Stimulated activated CD4-positive, alpha-beta T cell treated with anti-CD3 and anti-CD28 coated beads, Interleukin-15, amount 100 ng/mL, for 1 hour (primary cell): ENCODE data around the gene FAM177B.
"Not testable (repeated sequence)": the region's sequence is repeated elsewhere in the genome, so short reads cannot be mapped to it uniquely, and the experiment has no call there.

Experiments
- DNase-seq, 2 donors: peaks; one replicate each; pipeline ENCODE4 v3.0.0-alpha.2; 2020; ENCODE audit warnings: low read depth in 1 of 2, low spot score in 1 of 2

Gene FAM177B

DNA sequence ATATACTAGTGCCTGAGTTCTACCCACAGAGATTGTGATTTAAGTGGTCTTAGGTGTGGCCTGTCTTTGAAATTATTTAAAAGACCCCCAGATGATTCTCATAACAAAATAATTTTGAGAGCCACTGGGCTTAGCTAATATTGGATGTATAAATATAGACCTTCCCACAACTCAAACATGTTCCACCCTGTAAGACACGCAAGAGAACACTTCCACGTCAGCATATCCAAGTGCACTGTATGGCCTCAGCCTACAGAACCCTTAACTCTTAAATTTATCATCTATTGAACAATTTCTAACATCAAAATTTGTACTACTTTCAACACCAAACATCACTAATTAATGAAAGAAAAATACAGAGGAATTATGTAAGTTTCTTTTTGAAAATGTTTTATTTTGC lies 2.5 kb downstream of the FAM177B start:
- no peak for DNase-seq

DNA sequence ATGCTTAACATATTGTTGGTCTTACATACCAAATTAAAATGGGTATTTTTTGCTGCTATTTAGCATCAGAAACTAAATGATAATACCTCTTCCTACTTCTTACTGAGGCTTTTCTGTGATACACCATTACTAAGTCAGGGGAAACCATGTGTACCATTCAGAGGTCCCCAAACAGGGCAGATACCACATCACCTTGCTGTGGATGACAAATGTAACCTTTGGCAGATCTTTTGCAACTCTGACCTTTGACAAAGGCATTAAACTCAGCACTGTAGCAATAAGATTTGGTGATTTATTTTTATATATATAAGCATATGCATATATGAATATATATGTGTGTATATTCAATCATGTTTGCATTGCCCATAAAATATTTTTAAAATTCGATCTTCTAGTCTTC lies 2.9 kb downstream of the FAM177B start:
- no peak for DNase-seq

DNA sequence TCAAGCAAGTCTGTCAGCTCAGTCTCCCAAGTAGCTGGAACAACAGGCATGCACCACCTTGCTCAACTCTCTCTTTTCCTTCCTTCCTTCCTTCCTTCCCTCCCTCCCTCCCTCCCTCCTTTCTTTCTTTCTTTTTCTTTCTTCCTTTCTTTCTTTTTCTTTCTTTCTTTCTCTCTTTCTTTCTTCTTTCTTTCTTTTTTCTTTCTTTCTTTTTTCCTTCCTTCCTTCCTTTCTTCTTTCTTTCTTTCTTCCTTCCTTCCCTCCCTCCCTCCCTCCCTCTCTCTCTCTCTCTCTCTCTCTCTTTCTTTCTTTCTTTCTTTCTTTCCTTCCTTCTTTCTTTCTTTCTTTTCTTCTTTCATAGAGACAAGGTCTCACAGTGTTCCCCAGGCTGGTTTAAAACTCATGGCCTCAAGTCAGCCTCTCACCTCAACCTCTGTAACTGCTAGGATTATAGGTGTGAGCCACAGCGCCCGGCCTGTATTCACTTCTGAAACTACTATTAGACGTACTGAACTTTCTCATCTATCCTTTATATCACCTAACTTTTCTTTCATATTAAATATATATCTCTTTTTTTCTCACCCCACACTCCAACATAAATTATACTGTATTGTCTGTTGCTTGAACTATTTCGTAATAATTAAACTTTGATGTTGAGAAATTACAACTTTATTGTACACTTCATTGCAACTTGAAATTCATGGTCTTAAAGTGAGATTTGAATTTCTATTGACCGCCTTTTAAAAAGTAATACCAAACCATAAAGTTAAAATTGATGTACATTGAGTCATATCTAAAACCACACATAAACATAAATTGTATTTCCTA lies 4.8 kb downstream of the FAM177B start:
- not testable (repeated sequence) for DNase-seq

DNA sequence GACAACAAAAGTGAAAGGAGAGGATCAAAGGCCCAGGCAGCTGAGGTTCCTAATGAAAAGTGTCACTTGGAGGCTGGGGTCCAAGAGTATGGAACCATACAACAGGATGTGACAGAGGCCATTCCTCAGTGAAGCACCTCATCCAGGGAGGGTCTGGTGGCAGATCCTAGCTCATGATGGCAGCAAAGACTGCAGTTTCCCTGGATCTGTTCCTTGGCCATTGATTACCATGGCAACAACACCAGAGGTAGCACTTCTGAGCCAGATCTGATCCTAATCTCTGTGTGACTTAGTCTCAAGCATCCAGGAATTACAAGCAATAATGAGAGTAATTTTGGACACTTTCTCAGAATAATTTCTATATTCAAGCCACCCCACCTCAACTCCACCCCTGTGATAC lies 12.9 kb downstream of the FAM177B start:
- no peak for DNase-seq

DNA sequence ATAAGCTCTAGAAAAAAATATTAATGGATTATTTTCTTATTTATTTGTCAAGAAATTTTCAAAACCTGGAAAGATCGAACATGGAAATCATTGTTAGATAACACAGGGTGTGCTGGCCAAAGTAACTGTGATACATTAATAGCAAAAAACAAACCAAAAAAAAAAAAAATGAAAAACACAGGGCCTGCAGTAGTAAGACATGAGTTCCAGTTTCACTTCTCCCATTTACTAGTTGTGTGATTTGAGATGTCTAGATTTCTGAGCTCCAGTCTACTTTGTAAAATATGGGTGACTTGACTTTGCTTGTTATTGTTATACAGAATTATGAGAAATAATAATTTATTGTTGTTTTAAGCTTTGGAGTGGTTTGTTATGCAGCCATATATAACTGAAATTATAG lies 13.6 kb downstream of the FAM177B start:
- no peak for DNase-seq

DNA sequence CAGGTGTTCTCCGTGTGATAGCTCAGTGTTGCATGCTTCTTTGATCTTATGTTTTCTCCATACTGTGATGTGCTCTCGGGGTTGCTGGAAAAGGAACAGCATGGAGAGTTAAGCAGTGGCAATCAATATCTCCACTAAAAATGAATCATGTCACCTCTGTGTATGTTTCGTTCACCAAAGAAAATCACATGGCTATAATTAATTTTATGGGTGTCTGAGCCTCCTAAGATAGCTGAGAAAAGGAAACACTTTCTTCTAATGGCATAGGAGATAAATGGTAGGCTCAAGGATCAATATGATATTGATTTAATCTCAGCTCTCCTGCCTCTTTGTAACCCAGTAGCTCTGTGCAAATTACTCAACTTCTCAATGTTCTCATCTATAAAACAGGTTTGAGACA lies 14.3 kb downstream of the FAM177B start:
- DNase-seq: no peak

DNA sequence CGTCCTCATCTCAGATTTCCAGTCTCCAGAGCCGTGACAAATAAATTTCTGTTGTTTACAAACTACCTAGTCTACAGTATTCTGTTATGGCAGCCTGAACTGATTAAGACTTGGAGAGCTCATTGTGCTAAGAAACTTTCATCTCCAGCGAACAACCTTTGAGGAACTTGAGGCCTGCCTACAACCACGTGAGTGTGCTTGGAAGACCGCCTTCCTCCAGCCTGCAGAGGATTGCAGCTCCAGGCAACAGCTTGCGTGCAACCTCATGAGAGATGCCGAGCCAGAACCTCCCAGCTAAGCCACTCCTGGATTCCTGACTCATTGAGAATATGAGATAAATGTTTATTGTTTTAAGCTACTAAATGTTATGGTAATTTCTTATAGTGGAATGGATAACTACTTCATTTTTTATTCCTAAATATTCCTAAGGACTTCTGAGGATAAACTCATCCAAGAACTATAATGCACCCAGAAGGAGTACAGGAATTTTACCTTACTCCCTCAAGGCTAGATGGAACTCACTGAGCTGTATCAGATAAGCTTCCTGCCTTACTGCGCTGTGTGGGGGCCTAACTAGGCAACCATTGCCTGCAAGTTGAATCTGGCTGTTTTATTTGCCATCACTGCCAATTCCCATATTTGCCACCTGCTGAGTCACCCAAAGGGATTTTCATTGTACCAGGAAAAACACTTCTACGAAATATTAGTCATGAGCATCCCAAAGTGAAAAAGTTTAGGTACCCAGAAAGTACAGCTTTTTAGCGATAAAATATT lies 17.6 kb downstream of the FAM177B start:
- no peak for DNase-seq

DNA sequence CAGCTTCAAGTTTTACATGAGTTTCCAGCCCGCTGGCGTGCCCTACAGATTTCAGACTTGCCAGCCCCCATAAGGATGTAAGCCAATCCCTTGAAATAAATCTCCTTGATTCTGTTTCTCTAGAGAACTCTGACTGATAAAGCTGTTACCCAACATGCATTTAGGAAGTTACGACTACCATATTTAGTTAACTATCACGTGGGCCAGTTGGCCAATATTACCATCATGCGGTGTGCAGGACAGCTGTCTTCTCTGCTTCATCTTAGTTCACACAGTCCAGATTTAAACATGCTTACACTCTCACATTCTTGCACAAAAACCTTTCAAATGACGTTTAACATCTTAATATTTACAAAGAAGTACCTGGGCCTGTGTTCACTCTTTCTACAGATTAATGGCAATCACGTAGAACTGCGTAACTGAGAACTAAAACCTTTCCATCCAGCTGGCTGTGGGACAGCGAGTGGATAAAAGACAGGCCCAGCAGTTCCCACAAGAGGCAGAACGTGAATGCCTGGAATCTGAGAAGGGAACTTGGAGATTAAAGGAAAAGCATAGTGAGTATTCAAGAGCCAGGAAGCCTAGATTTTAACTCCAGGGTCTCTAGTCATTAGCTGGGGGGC lies 20.8 kb downstream of the FAM177B start:
- DNase-seq: no peak

DNA sequence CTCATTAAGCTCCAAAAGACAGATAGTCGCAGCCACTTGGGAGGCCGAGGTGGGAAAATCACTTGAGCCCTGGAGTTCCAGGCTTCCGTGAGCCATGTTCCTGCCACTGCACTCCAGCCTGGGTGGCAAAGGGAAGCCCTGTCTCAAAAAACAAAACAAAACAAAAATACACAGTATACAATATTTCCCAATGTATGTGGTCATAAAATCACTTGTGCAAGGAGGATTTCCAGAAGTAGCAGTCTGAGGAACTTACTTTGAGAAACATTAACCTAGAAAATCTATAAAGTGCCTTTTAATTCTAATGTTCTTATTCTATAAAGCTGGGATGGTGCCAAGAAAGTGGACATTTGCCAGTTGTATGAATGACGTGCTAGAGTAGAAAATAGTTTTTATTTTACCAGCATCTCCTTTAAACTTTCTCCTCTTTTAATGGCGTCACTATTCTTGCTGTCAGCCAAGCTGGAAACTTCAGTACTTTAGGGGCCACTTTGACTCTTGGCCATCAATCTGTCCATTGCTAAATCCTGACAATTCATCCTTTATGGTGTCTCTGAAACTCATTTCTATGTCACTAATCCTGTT lies 22.5 kb downstream of the FAM177B start:
- no peak for DNase-seq

DNA sequence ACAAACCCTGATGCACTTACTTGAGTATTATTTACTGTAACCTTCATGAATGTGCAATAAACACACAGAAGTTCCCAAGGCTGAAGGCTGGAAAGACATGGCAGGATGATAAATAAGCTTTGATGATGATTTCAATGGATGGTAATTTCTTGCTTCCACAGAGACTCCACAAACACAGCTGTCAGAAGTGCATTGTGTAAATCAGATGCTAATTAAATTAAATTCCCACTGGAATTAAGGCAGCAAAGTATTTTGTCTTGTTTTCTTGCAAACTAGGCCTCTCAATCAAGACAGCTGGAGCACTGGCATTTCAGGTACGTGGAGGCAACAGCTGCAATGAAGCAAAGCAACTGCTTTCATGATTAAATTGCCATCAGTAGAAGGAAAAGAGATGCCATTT lies 24.1 kb downstream of the FAM177B start:
- DNase-seq: no peak

DNA sequence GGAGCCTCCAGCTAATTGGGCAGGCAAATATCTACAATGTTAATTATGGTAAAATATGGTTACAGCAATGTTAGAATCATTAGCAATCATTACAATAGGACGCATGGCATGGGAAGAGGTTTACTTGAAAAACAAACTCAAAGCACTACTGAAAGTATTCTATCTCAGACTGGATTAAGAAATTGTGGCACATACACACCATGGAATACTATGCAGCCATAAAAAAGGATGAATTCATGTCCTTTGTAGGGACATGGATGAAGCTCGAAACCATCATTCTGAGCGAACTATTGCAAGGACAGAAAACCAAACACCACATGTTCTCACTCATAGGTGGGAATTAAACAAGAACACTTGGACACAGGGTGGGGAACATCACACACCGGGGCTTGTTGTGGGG lies 25.2 kb downstream of the FAM177B start:
- DNase-seq: not testable (repeated sequence)

DNA sequence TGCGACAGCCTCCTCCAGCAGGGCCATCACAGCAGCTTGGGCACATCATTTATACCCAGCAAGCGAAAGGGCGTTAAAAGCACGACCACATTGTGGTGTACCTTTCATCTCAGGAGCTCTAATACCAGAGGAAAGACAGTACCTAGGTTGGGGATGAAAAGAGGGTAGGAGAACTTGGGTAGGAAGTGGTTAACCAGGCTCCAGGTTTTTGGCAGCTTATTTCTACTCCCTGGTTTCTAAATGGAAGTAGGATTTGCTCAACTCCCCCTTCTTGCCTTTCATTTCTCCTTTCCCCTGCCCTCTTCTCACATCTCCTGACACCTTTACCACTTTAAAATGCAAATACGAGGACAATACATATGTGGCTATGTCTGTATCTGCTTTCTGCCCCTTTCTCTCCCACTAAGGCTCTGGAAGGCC lies 30.2 kb downstream of the FAM177B start:
- no peak for DNase-seq

DNA sequence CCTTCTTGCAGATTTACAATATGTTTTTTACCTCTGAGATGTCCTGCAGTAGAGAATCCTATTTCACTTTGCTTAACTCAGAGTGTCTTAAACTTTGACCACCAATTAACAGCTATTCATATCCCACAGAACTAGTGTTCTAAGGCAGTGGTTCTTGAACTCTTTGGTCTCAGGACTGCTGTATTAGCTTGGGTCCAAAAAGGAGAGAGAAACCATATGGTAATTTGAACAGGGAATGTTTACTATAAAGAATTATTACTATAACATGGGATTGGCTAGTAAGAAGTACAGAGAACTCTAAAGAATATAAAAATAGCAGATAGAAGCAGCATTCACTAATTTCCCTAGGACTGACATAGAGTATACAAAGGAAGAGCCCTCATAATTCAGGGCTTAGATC lies 31.6 kb downstream of the FAM177B start:
- no peak for DNase-seq

DNA sequence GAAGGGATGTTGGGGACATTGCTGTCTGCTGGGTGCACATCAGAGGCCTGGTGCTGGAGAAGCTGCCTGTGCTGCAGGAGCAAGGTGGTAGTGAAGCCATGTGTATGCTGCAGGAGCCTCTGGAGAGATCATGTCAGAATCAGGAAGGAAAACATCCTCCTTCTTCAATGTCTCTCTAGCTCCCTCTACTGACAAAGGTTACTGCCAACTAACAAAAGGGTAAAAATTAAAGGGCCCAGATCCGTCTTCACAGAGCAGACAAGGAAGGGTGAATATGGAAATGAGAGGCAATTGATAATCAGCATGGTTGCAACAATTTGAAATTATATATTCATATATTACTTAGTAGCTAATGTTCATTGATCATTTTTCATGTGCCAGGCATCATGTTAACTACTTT lies 32.2 kb downstream of the FAM177B start:
- no peak for DNase-seq

DNA sequence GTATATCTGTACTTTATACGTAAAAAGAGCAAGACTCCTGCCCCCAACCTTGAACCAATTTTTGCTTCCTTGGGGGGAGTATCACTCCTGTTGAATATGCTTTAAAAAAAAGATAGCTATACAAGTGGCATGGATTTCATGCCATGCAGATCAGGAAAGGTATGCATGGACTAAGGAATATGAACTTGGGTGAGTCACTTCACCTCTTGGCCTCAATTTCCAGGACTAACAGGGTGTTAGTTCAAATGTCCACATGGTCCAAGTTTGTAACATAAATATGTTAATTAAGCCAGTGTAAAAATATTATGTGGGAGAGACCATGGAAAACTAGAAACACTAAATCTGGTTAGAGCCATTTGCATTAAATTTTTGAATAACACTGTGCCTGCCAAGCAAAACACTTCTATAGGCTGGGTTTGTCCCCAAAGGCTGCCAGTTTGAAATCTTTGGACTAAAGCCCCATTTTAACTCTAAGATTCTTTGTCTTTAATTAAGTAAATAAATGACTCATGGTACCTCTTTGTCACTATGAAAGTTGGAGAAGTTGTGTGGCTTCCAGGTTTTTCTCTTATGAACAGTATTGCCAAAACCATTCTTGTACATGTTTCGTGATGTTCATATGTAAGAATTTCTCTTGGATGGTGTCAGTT lies 33.1 kb downstream of the FAM177B start:
- DNase-seq: no peak

DNA sequence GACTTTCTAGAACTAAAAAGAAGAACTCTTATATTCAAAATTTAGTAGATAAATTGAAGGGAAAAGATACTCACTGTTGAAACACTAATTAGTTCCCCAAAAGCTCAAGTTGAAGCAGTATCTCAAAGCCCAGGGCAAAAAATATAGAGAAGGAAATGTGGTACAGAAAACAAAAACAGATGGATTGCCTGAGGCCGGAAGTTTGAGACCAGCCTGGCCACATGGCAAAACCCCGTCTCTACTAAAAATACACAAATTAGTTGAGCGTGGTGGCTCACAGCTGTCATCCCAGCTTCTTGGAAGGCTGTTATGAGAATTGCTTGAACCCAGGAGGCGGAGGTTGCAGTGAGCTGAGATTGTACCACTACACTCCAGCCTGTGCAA lies 36.0 kb downstream of the FAM177B start:
- DNase-seq: no peak

DNA sequence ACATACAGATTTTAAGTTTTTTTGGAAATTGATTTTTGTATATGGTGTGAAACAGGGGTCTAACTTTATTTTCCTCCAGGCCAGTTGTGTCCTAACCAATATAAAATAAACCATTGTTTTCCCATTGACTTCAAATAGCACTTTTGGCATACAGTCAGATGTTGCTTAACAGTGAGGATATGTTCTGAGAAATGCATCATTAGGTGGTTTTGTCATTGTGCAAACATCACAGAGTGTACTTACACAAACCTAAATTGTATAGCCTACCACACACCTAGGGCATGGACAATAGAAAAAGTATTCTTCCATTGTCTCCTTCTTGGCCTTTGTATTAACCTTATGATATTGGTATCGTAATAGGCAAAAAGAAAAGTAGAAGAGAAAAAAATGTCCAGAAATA lies 40.5 kb downstream of the FAM177B start:
- no peak for DNase-seq

DNA sequence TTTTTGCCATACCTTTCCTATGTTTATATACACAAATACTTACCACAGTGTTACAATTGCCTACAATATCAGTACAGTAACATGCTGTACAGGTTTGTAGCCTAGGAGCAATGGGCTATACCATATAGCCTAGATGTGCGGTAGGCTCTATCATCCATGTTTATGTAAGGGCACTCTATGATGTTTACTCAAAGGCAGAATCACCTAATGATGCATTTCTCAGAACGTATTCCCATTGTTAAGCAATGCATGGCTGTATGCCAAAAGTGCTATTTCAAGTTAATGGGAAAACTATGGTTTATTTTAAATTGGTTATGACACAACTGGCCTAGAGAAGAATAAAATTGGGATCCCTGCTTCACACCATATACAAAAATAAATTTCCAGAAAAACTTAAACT lies 41.0 kb downstream of the FAM177B start:
- DNase-seq: no peak

DNA sequence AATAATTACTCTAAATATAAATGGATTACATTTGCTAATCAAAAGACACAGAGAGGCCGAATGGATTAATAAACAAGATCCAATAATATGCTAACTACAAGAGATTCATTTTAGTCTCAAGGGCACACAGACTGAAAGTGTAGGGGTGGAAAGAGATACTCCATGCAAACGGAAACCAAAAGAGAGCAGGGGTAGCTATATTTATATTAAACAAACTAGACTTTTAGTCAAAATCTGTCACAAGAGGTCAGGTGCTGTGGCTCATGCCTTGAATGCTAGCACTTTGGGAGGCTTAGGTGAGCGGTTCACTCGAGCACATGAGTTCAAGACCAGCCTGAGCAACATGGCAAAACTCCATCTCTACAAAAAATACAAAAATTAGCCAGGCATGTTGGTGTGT lies 44.2 kb downstream of the FAM177B start:
- DNase-seq: no peak

DNA sequence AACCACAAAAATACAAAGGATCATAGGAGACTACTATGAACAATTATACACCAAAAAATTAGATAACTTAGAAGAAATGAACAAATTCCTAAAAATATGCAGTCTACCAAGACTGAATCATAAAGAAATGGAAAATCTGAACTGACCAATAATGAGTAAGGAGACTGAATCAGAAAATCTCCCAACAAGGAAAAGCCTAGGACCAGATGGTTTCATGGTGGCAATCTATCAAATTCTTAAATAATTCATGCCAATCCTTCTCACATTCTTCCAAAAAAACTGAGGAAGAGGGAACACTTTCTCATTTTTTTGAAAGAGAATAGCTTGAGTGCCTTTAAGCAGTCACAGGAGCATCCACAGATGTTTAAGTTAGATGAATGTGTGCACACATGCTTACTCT lies 46.0 kb downstream of the FAM177B start:
- DNase-seq: no peak

DNA sequence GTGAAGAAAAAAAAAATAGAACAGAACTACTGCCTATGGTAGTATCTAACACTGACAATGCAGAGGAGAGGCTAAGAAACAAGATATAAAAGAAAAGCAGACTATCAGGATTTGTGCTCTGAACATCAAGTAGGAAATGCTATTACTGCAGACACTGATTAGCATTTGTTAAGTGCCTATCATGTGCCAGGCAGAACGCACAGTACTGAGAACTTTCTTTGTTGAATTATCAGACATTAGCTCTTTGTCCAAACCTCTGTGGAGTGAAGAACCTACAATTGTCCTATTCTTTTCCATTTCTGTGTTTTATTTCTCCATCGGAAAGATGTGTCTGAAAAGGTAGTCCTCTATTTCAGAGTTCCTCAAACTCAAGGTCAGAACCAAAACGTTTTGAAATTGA lies 47.4 kb downstream of the FAM177B start:
- no peak for DNase-seq
